ENCODE data around the gene EDN2.

Gene EDN2

GRCh38 chr1:41511239-41511540 is 26.7 kb upstream of the EDN2 start:
- no peak for TF ChIP-seq CTCF (IDR thresholded peaks at IDR 0.05)
- H3K27ac ChIP-seq = no peak overlapping the region
- no peak for DNase-seq (ENCODE audit: low spot score)
- H3K4me3 ChIP-seq = no peak overlapping the region

GRCh38 chr1:41510531-41511238 is 26.2 kb upstream of the EDN2 start:
- no peak for TF ChIP-seq CTCF (IDR thresholded peaks at IDR 0.05)
- Histone ChIP-seq H3K4me3 (no peak overlapping the region), H3K27ac (no peak overlapping the region)
- DNase-seq (ENCODE audit: low spot score) = no peak

DNA sequence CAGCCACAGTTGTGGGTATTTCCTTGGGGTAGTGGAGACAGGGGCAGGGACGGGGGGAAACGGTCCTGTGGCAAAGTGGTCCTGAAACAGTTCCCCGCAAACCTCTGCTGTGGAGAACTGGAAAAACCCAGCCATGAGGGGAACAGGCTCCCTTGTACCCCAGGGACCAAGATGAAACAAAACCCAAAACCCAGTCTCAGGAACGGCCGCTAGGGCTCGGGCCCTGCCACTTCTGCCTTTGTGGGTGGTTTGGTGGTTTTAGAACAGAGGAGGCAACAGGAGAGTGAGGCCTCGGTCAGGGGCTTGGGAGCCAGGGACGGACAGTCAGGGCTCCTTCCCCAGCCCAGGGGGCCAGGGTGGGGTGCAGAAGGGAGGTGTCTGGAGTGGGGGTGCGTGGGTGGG is 24.8 kb upstream of the EDN2 start:
- no peak overlapping the region for H3K4me3 ChIP-seq
- TF ChIP-seq CTCF (IDR thresholded peaks at IDR 0.05) = no peak
- no peak for DNase-seq (ENCODE audit: low spot score)

DNA sequence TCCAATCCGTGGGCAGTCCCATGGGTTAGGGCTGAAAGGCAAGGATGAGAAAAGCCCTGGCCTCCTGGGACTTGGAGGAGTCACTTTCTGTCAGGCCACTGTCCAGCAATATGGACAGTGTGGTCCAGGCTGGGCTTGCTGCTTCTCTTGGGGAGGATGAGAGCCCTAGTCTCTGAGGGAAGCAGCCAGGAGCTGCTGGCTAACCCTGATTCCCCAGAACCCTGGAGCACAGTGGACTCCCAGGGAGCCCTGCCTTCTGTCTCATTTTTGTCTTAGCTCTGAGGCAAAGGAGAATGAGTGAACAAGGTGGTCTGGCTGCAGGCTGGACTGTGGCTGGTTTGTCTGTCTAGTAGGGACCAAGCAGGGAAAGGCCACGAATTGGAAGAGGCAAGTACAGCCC is 23.8 kb upstream of the EDN2 start:
- no peak for DNase-seq (ENCODE audit: low spot score)

More for the DNA sequence above, 24.8 kb upstream of the EDN2 start:
- H3K27ac ChIP-seq = no peak overlapping the region

GRCh38 chr1:41507836-41508235 is 23.4 kb upstream of the EDN2 start:
- Histone ChIP-seq H3K4me3 (no peak overlapping the region), H3K27ac (no peak overlapping the region)
- TF ChIP-seq CTCF (IDR thresholded peaks at IDR 0.05) = no peak
- no peak for DNase-seq (ENCODE audit: low spot score)

More for the DNA sequence above, 23.8 kb upstream of the EDN2 start:
- H3K27ac ChIP-seq = no peak overlapping the region
- no peak overlapping the region for H3K4me3 ChIP-seq
- no peak for TF ChIP-seq CTCF (IDR thresholded peaks at IDR 0.05)

- DNase-seq (ENCODE audit: low spot score) = no peak
- Histone ChIP-seq H3K4me3 (no peak overlapping the region), H3K27ac (no peak overlapping the region)
- no peak for TF ChIP-seq CTCF (IDR thresholded peaks at IDR 0.05)
These were observed 22.7 kb upstream of the EDN2 start for GRCh38 chr1:41507110-41507720.

Measured in coronary artery (tissue), 2 donors.